CD8-positive, alpha-beta memory T cell (primary cell): ENCODE data around the gene ZNF225. TPM values are rescaled to one million over a fixed set of nuclear protein-coding genes. Genes with fewer than 3 reads are reported as not detected.
"Not testable (repeated sequence)": the region's sequence is repeated elsewhere in the genome, so short reads cannot be mapped to it uniquely, and the experiment has no call there.

Experiments
- CTCF ChIA-PET: fragments of 350-600 bp; sonication (Branson Sonifier 250); formaldehyde crosslinking; loops from one replicate; lab custom pipeline; 2021; ENCODE audit warnings: antibody characterized with exemption; lab: Charles Lee
- POLR2A ChIA-PET: fragments of 350-600 bp; sonication (Branson Sonifier 250); formaldehyde crosslinking; loops from one replicate; lab custom pipeline; 2021; ENCODE audit warnings: antibody characterized with exemption; lab: Charles Lee
- DNase-seq, 5 donors: peaks; one replicate each; pipeline versions ENCODE4 v3.0.0 to v3.0.0-alpha.2; 2020 to 2022; ENCODE audit warnings: mixed read lengths in 1 of 5
- H3K27ac ChIP-seq: one replicate; pipeline ENCODE4 v1.7.0; 2013; ENCODE audit warnings: low read depth, mild to moderate bottlenecking, low read length, moderate library complexity
- H3K27me3 ChIP-seq: 2 replicates; pipeline ENCODE4 v1.7.0; 2013; ENCODE audit warnings: low read length, mild to moderate bottlenecking; ENCODE audit not compliant: insufficient read depth, poor library complexity, severe bottlenecking
- H3K36me3 ChIP-seq: 2 replicates; pipeline ENCODE4 v1.7.0; 2013; ENCODE audit warnings: mild to moderate bottlenecking, low read length, moderate library complexity; ENCODE audit not compliant: insufficient read depth
- H3K4me1 ChIP-seq: 2 replicates; pipeline ENCODE4 v1.7.0; 2013; ENCODE audit warnings: mild to moderate bottlenecking, low read length, moderate library complexity; ENCODE audit not compliant: insufficient read depth
- H3K4me3 ChIP-seq: 2 replicates; pipeline ENCODE4 v1.7.0; 2013; ENCODE audit warnings: mild to moderate bottlenecking, low read length
- H3K9me3 ChIP-seq: 2 replicates; pipeline ENCODE4 v1.7.0; 2013; ENCODE audit warnings: mild to moderate bottlenecking, low read length
- H3K27ac Mint-ChIP-seq, 8 donors: one replicate each; pipeline ENCODE4 v1.8.0; 2020 to 2021; ENCODE audit warnings: mixed read lengths in 8 of 8, mild to moderate bottlenecking in 6 of 8, inconsistent platforms in 3 of 8, moderate library complexity in 3 of 8
- H3K27me3 Mint-ChIP-seq, 2 donors: one replicate each; pipeline ENCODE4 v1.8.0; 2020 to 2021; ENCODE audit warnings: mixed read lengths in 2 of 2, mild to moderate bottlenecking in 1 of 2, moderate library complexity in 1 of 2
- H3K36me3 Mint-ChIP-seq, 3 donors: one replicate each; pipeline ENCODE4 v1.8.0; 2020 to 2021; ENCODE audit warnings: mixed read lengths in 3 of 3, inconsistent platforms in 1 of 3, mild to moderate bottlenecking in 1 of 3
- H3K4me1 Mint-ChIP-seq, 3 donors: one replicate each; pipeline ENCODE4 v1.8.0; 2020 to 2021; ENCODE audit warnings: mixed read lengths in 3 of 3, inconsistent platforms in 1 of 3, mild to moderate bottlenecking in 1 of 3
- H3K4me3 Mint-ChIP-seq, 7 donors: one replicate each; pipeline ENCODE4 v1.8.0; 2020 to 2021; ENCODE audit warnings: mixed read lengths in 7 of 7, mild to moderate bottlenecking in 6 of 7, moderate library complexity in 4 of 7, inconsistent platforms in 2 of 7
- H3K9me3 Mint-ChIP-seq, 5 donors: one replicate each; pipeline ENCODE4 v1.8.0; 2020 to 2022; ENCODE audit warnings: mixed read lengths in 5 of 5, mild to moderate bottlenecking in 3 of 5, moderate library complexity in 2 of 5, inconsistent platforms in 1 of 5
- polyA plus RNA-seq: library from polyadenylated mRNA; unstranded; fragments of 300-500 nt; fragmentation: Illumina TruSeq; gene quantifications from one replicate; pipeline ENCODE4 v1.2.3, GENCODE V29; 2021
- total RNA-seq, 2 experiments: library from RNA; stranded (reverse); gene quantifications; one replicate each; pipeline ENCODE4 v1.2.3, GENCODE V29; 2021

ZNF225 gene
- total and polyA plus RNA-seq, 3 experiments from 2014 or later, result 3.3 to 3.6 (median 3.5) TPM

- H3K9me3 Mint-ChIP-seq, result no peaks in the 10 kb centered on the region
- peak within 1 kb of the TSS; percentile 87 for H3K27ac ChIP-seq
- ChIA-PET POLR2A (interaction anchor here (0.6 kb wide), 2 partner anchors 24 to 118 kb away, joined by 3 read pairs; partner anchors contain the start of gene ZNF227), CTCF (interaction anchor here (1.4 to 2.1 kb wide), 5 partner anchors 11 to 211 kb away, joined by 4 to 7 read pairs (median 5); partner anchors contain the start of genes ZNF235 and ZNF45)
- H3K27me3 ChIP-seq, result no peaks in the 10 kb centered on the region
- peak within 1 kb of the TSS; percentile 24 to 99 (median 92) for H3K27ac Mint-ChIP-seq
- H3K4me1 ChIP-seq, result peaks cover 19% of the 10 kb centered on the region
- DNase-seq, result peak; percentile 71 to 86 (median 75)
- H3K4me3 ChIP-seq, result peak within 1 kb of the TSS; percentile 82
- H3K36me3 Mint-ChIP-seq, result peaks cover 10 to 39% (median 15%) of the 10 kb centered on the region in 3 donors
- no peaks in the 10 kb centered on the region for H3K9me3 ChIP-seq
- peaks cover 12% of the 10 kb centered on the region for H3K36me3 ChIP-seq
- no peaks in the 10 kb centered on the region for H3K27me3 Mint-ChIP-seq
- peaks cover 22 to 40% (median 36%) of the 10 kb centered on the region in 3 donors for H3K4me1 Mint-ChIP-seq
- peak within 1 kb of the TSS; percentile 83 to 99 (median 98) for H3K4me3 Mint-ChIP-seq
These were observed 19.1 kb upstream of the ZNF225 start, which contains the start of gene ZNF224 for GRCh38 chr19:44093931-44094765. Gene ZNF224, plus strand, starts transcription at chr19:44094361. Its CDS starts 3,513 bp downstream, at chr19:44097874.

- POLR2A ChIA-PET, result no interaction called here
- Mint-ChIP-seq H3K9me3 (peaks cover 40 to 80% (median 70%) of the 10 kb centered on the region in 5 donors), H3K4me1 (peaks cover 11 to 12% (median 11%) of the 10 kb centered on the region in 3 donors), H3K36me3 (peaks cover 31 to 64% (median 54%) of the 10 kb centered on the region in 3 donors), H3K27me3 (no peaks in the 10 kb centered on the region), H3K27ac (no peak overlapping the region), H3K4me3 (no peak overlapping the region)
- peaks cover 31% of the 10 kb centered on the region for H3K36me3 ChIP-seq
- H3K4me1 ChIP-seq, result peaks cover 9% of the 10 kb centered on the region
- no peaks in the 10 kb centered on the region for H3K27me3 ChIP-seq
- peaks cover 44% of the 10 kb centered on the region for H3K9me3 ChIP-seq
- CTCF ChIA-PET, result no interaction called here
- H3K27ac ChIP-seq, result no peak overlapping the region
- no peak for DNase-seq
- H3K4me3 ChIP-seq, result no peak overlapping the region
These were observed 5.4 kb upstream of the ZNF225 start for GRCh38 chr19:44107751-44108150.

GRCh38 chr19:44109458-44109857, 3.7 kb upstream of the ZNF225 start:
- H3K4me1 Mint-ChIP-seq, result peaks cover 22 to 25% (median 24%) of the 10 kb centered on the region in 3 donors
- peaks cover 20 to 49% (median 47%) of the 10 kb centered on the region in 3 donors for H3K36me3 Mint-ChIP-seq
- H3K9me3 Mint-ChIP-seq, result peaks cover 39 to 68% (median 62%) of the 10 kb centered on the region in 5 donors
- H3K36me3 ChIP-seq, result peaks cover 15% of the 10 kb centered on the region
- no peak overlapping the region for H3K27ac Mint-ChIP-seq
- peaks cover 44% of the 10 kb centered on the region for H3K9me3 ChIP-seq
- H3K27me3 ChIP-seq, result no peaks in the 10 kb centered on the region
- H3K27me3 Mint-ChIP-seq, result no peaks in the 10 kb centered on the region
- peaks cover 9% of the 10 kb centered on the region for H3K4me1 ChIP-seq
- H3K4me3 ChIP-seq, result peak overlapping the region; percentile 9
- H3K27ac ChIP-seq, result no peak overlapping the region
- CTCF ChIA-PET, result no interaction called here
- POLR2A ChIA-PET, result no interaction called here
- no peak for DNase-seq
- H3K4me3 Mint-ChIP-seq, result peak overlapping the region in 1 of 7 donors; percentile 36

GRCh38 chr19:44111910-44112463, 1.2 kb upstream of the ZNF225 start:
- Histone ChIP-seq H3K27ac (no peak overlapping the region), H3K4me3 (no peak overlapping the region), H3K36me3 (peaks cover 5% of the 10 kb centered on the region), H3K4me1 (peaks cover 9% of the 10 kb centered on the region), H3K27me3 (no peaks in the 10 kb centered on the region), H3K9me3 (peaks cover 31% of the 10 kb centered on the region)
- peak overlapping the region in 1 of 8 donors; percentile 27 for H3K27ac Mint-ChIP-seq
- DNase-seq, result no peak
- peak overlapping the region; percentile 50 to 96 (median 77) for H3K4me3 Mint-ChIP-seq
- ChIA-PET POLR2A (no interaction called here), CTCF (no interaction called here)
- H3K27me3 Mint-ChIP-seq, result no peaks in the 10 kb centered on the region
- H3K36me3 Mint-ChIP-seq, result peaks cover 5 to 40% (median 26%) of the 10 kb centered on the region in 3 donors
- H3K4me1 Mint-ChIP-seq, result peaks cover 31 to 41% (median 35%) of the 10 kb centered on the region in 3 donors
- H3K9me3 Mint-ChIP-seq, result peaks cover 29 to 47% (median 41%) of the 10 kb centered on the region in 5 donors

- H3K4me1 Mint-ChIP-seq, result peaks cover 31 to 41% (median 35%) of the 10 kb centered on the region in 3 donors
These were observed 429 bp upstream of the ZNF225 start for GRCh38 chr19:44112802-44113137.

GRCh38 chr19:44113784-44114390, 688 bp downstream of the ZNF225 start:
- H3K27ac ChIP-seq, result peak overlapping the region; percentile 64
- DNase-seq, result no peak
- Mint-ChIP-seq H3K36me3 (peaks cover 15 to 42% (median 22%) of the 10 kb centered on the region in 3 donors), H3K27ac (peak overlapping the region; percentile 26 to 98 (median 94)), H3K4me1 (peaks cover 31 to 41% (median 35%) of the 10 kb centered on the region in 3 donors), H3K4me3 (peak overlapping the region; percentile 93 to 100 (median 99)), H3K27me3 (no peaks in the 10 kb centered on the region), H3K9me3 (peaks cover 14 to 30% (median 24%) of the 10 kb centered on the region in 5 donors)
- ChIA-PET POLR2A (no interaction called here), CTCF (no interaction called here)
- H3K4me3 ChIP-seq, result peak overlapping the region; percentile 81
- no peaks in the 10 kb centered on the region for H3K27me3 ChIP-seq
- H3K4me1 ChIP-seq, result peaks cover 9% of the 10 kb centered on the region
- no peaks in the 10 kb centered on the region for H3K36me3 ChIP-seq
- peaks cover 15% of the 10 kb centered on the region for H3K9me3 ChIP-seq

More at GRCh38 chr19:44112802-44113137, 429 bp upstream of the ZNF225 start:
- Mint-ChIP-seq H3K36me3 (peaks cover 9 to 39% (median 23%) of the 10 kb centered on the region in 3 donors), H3K4me3 (peak overlapping the region; percentile 93 to 100 (median 99)), H3K27me3 (no peaks in the 10 kb centered on the region), H3K9me3 (peaks cover 21 to 39% (median 33%) of the 10 kb centered on the region in 5 donors), H3K27ac (peak overlapping the region; percentile 49 to 98 (median 94))
- DNase-seq, result no peak
- H3K4me1 ChIP-seq, result peaks cover 9% of the 10 kb centered on the region
- peak overlapping the region; percentile 64 for H3K27ac ChIP-seq
- peaks cover 23% of the 10 kb centered on the region for H3K9me3 ChIP-seq
- no peaks in the 10 kb centered on the region for H3K36me3 ChIP-seq
- ChIA-PET POLR2A (no interaction called here), CTCF (no interaction called here)
- H3K27me3 ChIP-seq, result no peaks in the 10 kb centered on the region
- peak overlapping the region; percentile 81 for H3K4me3 ChIP-seq

GRCh38 chr19:44121162-44121561, 8.0 kb downstream of the ZNF225 start:
- H3K9me3 ChIP-seq, H3K4me3 Mint-ChIP-seq, H3K27ac ChIP-seq, H3K4me3 ChIP-seq, H3K4me1 ChIP-seq, H3K27me3 ChIP-seq, POLR2A ChIA-PET, DNase-seq, H3K27me3 Mint-ChIP-seq, H3K27ac Mint-ChIP-seq, CTCF ChIA-PET: not testable (repeated sequence)
- peaks cover 45% of the 10 kb centered on the region for H3K36me3 ChIP-seq
- H3K4me1 Mint-ChIP-seq, result peaks cover 17 to 28% (median 22%) of the 10 kb centered on the region in 3 donors
- H3K36me3 Mint-ChIP-seq, result peaks cover 79 to 91% (median 85%) of the 10 kb centered on the region in 3 donors
- H3K9me3 Mint-ChIP-seq, result peaks cover 37 to 57% (median 53%) of the 10 kb centered on the region in 5 donors
